Measurements from ENCODE around the gene PIGN. TPM values are rescaled to one million over a fixed set of nuclear protein-coding genes. Genes with fewer than 3 reads are reported as not detected.

PIGN gene
- total RNA-seq, 2 experiments from 2014 or later, result 9.6 to 11.7 TPM

- Histone ChIP-seq H3K36me3 (ENCODE audit: insufficient read depth, low read length) (peaks cover 4% of the 10 kb centered on the region), H3K4me1 (ENCODE audit: insufficient read depth, low read length) (no peaks in the 10 kb centered on the region), H3K27me3 (ENCODE audit: control insufficient read depth in 1 of 2, insufficient read depth in 2 of 2, low read length in 2 of 2) (no peaks in the 10 kb centered on the region), H3K9me3 (ENCODE audit: control insufficient read depth in 1 of 2, insufficient read depth in 1 of 2, low read length in 2 of 2) (no peaks in the 10 kb centered on the region), H3K4me3 (ENCODE audit: low read length) (no peak overlapping the region), H3K27ac (ENCODE audit: low read depth in 1 of 2, low read length in 2 of 2) (no peak overlapping the region)
- no peak for DNase-seq
- no peak for TF ChIP-seq CTCF (IDR thresholded peaks at IDR 0.05)
- Mint-ChIP-seq H3K4me1 (ENCODE audit: low read depth) (peaks cover 4% of the 10 kb centered on the region), H3K4me3 (no peak overlapping the region), H3K27me3 (no peaks in the 10 kb centered on the region), H3K36me3 (ENCODE audit: low read depth) (peaks cover 34% of the 10 kb centered on the region), H3K27ac (no peak overlapping the region), H3K9me3 (peaks cover 4% of the 10 kb centered on the region)
- ChIA-PET CTCF (no interaction called here), POLR2A (interaction anchor here (0.6 kb wide), 1 partner anchor 253 kb away, joined by 3 read pairs; no protein-coding TSS in a partner anchor)
- intact Hi-C loops (cut with DNase I, micrococcal nuclease), result no loop called here
- no peak for ATAC-seq (ENCODE audit: poor library complexity)
Measured at GRCh38 chr18:62164310-62164709, 22.5 kb downstream of the PIGN start.

- intact Hi-C loops (cut with DNase I, micrococcal nuclease), result no loop called here
- no peak overlapping the region for H3K4me3 Mint-ChIP-seq
- ChIA-PET CTCF (no interaction called here), POLR2A (no interaction called here)
- no peak overlapping the region for H3K27ac ChIP-seq (ENCODE audit: low read depth in 1 of 2, low read length in 2 of 2)
- no peaks in the 10 kb centered on the region for H3K27me3 ChIP-seq (ENCODE audit: control insufficient read depth in 1 of 2, insufficient read depth in 2 of 2, low read length in 2 of 2)
- H3K4me1 Mint-ChIP-seq (ENCODE audit: low read depth), result no peaks in the 10 kb centered on the region
- H3K9me3 ChIP-seq (ENCODE audit: control insufficient read depth in 1 of 2, insufficient read depth in 1 of 2, low read length in 2 of 2), result no peaks in the 10 kb centered on the region
- no peaks in the 10 kb centered on the region for H3K4me1 ChIP-seq (ENCODE audit: insufficient read depth, low read length)
- H3K36me3 ChIP-seq (ENCODE audit: insufficient read depth, low read length), result peaks cover 15% of the 10 kb centered on the region
- H3K9me3 Mint-ChIP-seq, result no peaks in the 10 kb centered on the region
- H3K27me3 Mint-ChIP-seq, result no peaks in the 10 kb centered on the region
- ATAC-seq (ENCODE audit: poor library complexity) (no peak), DNase-seq (no peak)
- H3K36me3 Mint-ChIP-seq (ENCODE audit: low read depth), result peaks cover 44% of the 10 kb centered on the region
- no peak for TF ChIP-seq CTCF (IDR thresholded peaks at IDR 0.05)
- H3K4me3 ChIP-seq (ENCODE audit: low read length), result no peak overlapping the region
- no peak overlapping the region for H3K27ac Mint-ChIP-seq
Measured at GRCh38 chr18:62157843-62158242, 29.0 kb downstream of the PIGN start.

GRCh38 chr18:62152844-62153243 is 34.0 kb downstream of the PIGN start:
- ATAC-seq (ENCODE audit: poor library complexity), result no peak
- CTCF ChIA-PET, result no interaction called here

More at GRCh38 chr18:62152844-62153243, 34.0 kb downstream of the PIGN start:
- peaks cover 10% of the 10 kb centered on the region for H3K36me3 ChIP-seq (ENCODE audit: insufficient read depth, low read length)
- Mint-ChIP-seq H3K4me3 (no peak overlapping the region), H3K4me1 (ENCODE audit: low read depth) (no peaks in the 10 kb centered on the region), H3K27ac (no peak overlapping the region), H3K36me3 (ENCODE audit: low read depth) (peaks cover 33% of the 10 kb centered on the region), H3K27me3 (no peaks in the 10 kb centered on the region), H3K9me3 (no peaks in the 10 kb centered on the region)
- H3K4me3 ChIP-seq (ENCODE audit: low read length), result no peak overlapping the region
- TF ChIP-seq CTCF (IDR thresholded peaks at IDR 0.05), result no peak
- H3K27ac ChIP-seq (ENCODE audit: low read depth in 1 of 2, low read length in 2 of 2), result no peak overlapping the region
- H3K9me3 ChIP-seq (ENCODE audit: control insufficient read depth in 1 of 2, insufficient read depth in 1 of 2, low read length in 2 of 2), result no peaks in the 10 kb centered on the region
- no peak for DNase-seq
- POLR2A ChIA-PET, result no interaction called here
- H3K27me3 ChIP-seq (ENCODE audit: control insufficient read depth in 1 of 2, insufficient read depth in 2 of 2, low read length in 2 of 2), result no peaks in the 10 kb centered on the region
- H3K4me1 ChIP-seq (ENCODE audit: insufficient read depth, low read length), result no peaks in the 10 kb centered on the region
- intact Hi-C loops (cut with DNase I, micrococcal nuclease), result no loop called here
